Activated gamma-delta T cell treated with anti-CD3 and anti-CD28 coated beads, Interleukin-2, amount 50 U/mL, for 16 hours (primary cell): Measurements from ENCODE around the gene RNGTT.
"Not testable (repeated sequence)": the region's sequence is repeated elsewhere in the genome, so short reads cannot be mapped to it uniquely, and the experiment has no call there.

ENCODE experiments used
- DNase-seq: peaks from one replicate; pipeline ENCODE4 v3.0.0-alpha.2; 2020; ENCODE audit warnings: low read depth

The RNGTT gene

DNA sequence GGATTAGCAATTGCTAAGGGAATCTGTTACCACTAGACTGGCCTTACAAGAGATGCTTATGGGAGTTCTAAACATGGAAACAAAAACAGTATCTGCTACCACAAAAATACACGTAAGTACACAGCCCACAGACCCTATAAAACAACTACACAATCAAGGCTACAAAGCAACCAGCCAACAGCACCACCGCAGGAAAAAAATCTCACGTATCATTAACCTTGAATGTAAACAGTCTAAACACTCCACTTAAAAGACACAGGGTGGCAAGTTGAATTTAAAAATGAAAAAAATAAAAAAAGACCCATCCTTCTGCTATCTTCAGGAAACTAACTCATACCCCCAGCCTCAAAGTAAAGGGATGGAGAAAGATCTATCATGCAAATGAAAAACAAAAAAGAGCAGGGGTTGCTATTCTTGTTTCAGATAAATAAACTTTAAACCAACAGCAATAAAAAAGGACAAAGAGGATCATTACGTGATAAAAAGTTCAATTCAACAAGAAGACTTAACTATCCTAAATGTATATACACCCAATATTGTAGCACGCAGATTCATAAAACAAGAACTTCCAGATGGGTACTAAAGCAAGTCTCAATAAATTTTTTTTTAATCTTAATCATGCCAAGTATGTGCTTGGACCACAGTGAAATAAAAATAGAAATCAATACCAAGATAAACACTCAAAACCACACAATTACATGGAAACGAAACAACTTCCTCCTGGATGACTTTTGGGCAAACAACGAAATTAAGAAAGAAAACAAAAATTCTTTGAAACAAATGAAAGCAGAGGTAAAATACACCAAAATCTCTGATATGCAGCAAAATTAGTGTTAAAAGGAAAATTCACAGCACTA lies 52.3 kb downstream of the RNGTT start:
- DNase-seq: no peak

DNA sequence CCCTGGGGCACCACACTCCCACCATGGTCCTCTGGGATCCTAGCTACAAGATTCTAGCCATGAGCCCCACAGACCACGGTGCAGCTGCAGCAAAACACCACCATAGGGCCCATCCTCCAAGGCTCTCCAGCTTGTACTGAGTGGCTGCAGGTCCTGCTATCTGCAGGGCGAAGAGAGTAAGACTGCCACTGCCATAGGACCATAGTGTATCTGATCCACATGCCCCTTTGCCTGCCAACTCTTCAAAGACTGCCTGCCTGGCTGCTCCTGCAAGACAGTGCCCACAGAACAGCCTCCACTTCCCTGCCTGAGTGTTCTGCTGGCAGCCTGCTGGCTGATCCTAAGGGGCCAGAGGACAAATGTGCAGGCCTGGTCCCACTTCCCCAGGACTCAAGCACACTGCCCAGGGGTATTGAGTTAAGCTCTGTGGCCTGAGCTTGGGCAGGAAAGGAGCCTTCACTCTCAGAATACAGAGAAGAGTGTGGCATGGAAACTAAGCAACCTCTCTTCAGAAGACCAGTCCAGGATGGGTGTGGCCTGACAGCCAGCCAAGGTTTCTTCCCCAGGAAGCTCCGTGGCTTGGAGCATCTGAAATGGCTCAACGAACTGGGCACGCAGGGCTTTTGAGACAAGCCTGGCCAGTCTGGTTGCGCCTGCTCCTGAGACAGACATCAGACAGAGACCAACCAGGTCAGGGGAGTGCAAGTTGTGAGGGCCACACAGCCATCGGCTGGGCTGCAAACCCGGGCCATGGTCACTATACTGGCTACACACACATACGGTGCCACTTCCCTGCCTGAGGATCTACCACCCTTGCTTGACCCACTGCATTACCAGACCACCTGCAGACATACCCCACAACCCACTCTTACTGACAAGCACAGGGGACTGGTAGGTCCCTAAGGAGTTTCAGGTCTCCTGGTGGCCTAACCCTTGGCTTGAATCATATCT lies 54.5 kb downstream of the RNGTT start:
- DNase-seq: no peak

- not testable (repeated sequence) for DNase-seq
Measured at GRCh38 chr6:88907148-88907547, 56.3 kb downstream of the RNGTT start.

GRCh38 chr6:88899569-88900316 lies 63.7 kb downstream of the RNGTT start:
- no peak for DNase-seq

GRCh38 chr6:88895911-88896310 lies 67.5 kb downstream of the RNGTT start:
- no peak for DNase-seq

- no peak for DNase-seq
Measured at GRCh38 chr6:88890860-88891845, 72.3 kb downstream of the RNGTT start.

GRCh38 chr6:88890394-88890793 lies 73.0 kb downstream of the RNGTT start:
- no peak for DNase-seq

GRCh38 chr6:88884361-88884760 lies 79.1 kb downstream of the RNGTT start:
- DNase-seq: no peak

DNA sequence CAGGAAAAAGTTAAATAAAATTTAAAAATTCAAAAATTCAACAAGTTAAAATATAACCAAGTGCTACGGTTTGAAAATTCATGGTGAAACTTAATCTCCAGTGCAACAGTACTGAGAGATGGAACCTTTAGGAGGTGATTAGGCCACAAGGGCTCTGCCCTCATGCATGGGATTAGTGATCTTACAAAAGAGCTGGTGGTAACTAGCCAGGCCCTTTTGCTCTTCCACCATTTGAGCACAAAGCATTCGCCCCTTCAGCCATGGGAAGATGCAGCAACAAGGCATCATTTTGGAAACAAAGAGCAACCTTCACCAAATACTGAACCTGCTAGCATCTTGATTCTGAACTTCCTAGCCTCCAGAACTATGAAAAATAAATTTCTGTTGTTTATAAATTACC lies 80.9 kb downstream of the RNGTT start:
- DNase-seq: no peak

DNA sequence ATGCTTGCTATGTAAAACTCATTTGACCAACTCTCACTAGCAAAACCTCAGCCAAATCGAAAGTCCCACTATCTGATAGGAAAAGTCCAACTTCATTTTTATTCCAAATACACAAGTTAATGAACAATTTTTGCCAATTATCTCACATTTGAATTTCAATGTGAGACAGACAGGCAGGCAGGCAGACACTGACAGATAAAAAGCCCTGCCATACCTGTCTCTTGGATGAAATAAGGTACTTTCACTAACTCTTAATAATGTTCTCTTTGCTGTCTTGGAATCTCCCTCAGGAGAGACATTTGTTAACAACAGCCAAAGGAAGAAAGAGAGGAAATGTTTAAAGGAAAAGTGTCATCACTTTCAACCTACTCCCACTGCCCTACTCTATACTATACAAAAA lies 82.0 kb downstream of the RNGTT start:
- no peak for DNase-seq

DNA sequence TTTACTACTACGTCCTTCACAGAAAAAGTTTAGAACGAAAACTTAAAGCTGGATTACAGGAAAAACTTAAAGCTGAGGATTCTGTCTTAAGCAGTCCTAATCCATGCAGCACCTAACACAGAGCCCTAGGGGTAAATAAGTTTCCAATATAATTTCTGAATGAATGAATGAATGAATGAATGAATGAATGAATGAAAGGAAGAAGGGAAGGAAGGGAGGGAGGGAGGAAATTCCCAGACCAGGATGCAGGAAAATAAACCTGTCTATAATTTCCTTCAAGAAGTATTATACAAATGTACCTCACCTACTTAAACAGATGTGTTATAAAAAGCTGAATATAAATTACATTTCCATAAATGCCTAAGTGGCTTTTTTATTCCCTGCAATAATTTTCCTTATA lies 83.4 kb downstream of the RNGTT start:
- no peak for DNase-seq

DNA sequence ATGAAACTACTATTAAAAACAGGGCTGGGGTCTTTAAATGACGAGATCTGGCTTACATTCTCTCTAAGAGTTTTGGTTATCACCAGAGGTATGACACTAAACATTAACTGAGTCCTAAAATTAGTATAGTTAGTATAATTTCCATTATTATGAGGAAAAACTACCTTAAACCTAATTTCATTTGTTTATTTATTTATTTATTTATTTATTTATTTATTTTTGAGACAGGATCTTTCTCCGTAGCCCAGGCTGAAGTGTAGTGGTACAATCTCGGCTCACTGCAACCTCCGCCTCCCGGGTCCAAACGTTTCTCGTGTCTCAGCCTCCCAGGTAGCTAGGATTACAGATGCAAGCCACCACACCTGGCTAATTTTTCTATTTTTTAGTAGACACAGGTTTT lies 85.5 kb downstream of the RNGTT start:
- no peak for DNase-seq

GRCh38 chr6:88872962-88873361 lies 90.5 kb downstream of the RNGTT start:
- DNase-seq: no peak

GRCh38 chr6:88871498-88871897 lies 91.9 kb downstream of the RNGTT start:
- DNase-seq: no peak

GRCh38 chr6:88870717-88871330 lies 92.6 kb downstream of the RNGTT start:
- DNase-seq: peak; percentile 11

GRCh38 chr6:88869263-88870020 lies 94.0 kb downstream of the RNGTT start:
- no peak for DNase-seq

- no peak for DNase-seq
Measured at GRCh38 chr6:88867841-88868731, 95.3 kb downstream of the RNGTT start.

DNA sequence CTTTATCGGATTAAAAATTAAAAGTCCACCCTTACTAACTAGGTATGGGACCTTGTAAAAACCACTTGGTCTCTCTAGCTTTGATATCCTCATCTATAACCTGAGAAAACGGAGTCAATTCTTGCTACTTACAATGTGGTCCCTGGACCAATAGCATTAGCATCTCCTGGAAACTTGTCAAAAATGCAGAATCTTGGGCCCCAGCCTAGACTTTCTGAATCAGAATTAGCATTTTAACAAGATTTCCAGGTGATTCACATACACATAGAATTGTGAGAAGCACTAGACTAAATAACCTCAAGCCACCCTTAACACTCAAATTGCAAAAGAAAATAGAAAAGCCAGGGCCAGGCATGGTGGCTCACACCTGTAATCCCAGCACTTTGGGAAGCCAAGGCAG lies 96.6 kb downstream of the RNGTT start:
- no peak for DNase-seq

- no peak for DNase-seq
Measured at GRCh38 chr6:88865275-88865674, 98.1 kb downstream of the RNGTT start.
